Stomach (tissue), 9 donors: Measurements from ENCODE around the gene IPMK. TPM values are rescaled to one million over a fixed set of nuclear protein-coding genes. Genes with fewer than 3 reads are reported as not detected.
"Not testable (repeated sequence)": the region's sequence is repeated elsewhere in the genome, so short reads cannot be mapped to it uniquely, and the experiment has no call there.

Experiments
- DNase-seq, 2 donors: peaks; one replicate each; pipeline versions ENCODE4 v3.0.0 to v3.0.0-alpha.2; 2013 to 2019
- H3K27ac ChIP-seq, 5 donors: fragments of 200-600 bp in 4 of 5; sonication (generic) in 4 of 5; one replicate each; pipeline ENCODE4 v1.5.1; 2013 to 2019; ENCODE audit warnings: mild to moderate bottlenecking in 1 of 5, moderate library complexity in 1 of 5
- H3K27me3 ChIP-seq, 3 donors: fragments of 200-600 bp; sonication (generic); one replicate each; pipeline ENCODE4 v1.5.1; 2017 to 2019; ENCODE audit warnings: mixed run types in 1 of 3
- H3K36me3 ChIP-seq, 4 donors: fragments of 200-600 bp; sonication (generic); 1 replicate in 3 of 4; 2 replicates in 1 of 4; pipeline ENCODE4 v1.5.1; 2016 to 2019
- H3K4me1 ChIP-seq, 4 donors: fragments of 200-600 bp; sonication (generic); one replicate each; pipeline ENCODE4 v1.5.1; 2016 to 2019
- H3K4me3 ChIP-seq, 4 donors: fragments of 200-600 bp; sonication (generic) in 3 of 4; one replicate each; pipeline ENCODE4 v1.5.1; 2016 to 2019; ENCODE audit warnings: mild to moderate bottlenecking in 1 of 4
- H3K9me3 ChIP-seq, 4 donors: fragments of 200-600 bp; sonication (generic); one replicate each; pipeline ENCODE4 v1.5.1; 2016 to 2019
- EP300 ChIP-seq: sonication (generic); formaldehyde crosslinking; IDR thresholded peaks from one replicate; pipeline ENCODE4 v1.6.1; 2017; ENCODE audit warnings: antibody characterized with exemption
- POLR2A ChIP-seq, 4 donors: fragments of 450-650 bp; IDR thresholded peaks; one replicate each; pipeline ENCODE4 v1.6.1; 2016; ENCODE audit warnings: antibody characterized with exemption in 4 of 4, control low read depth in 2 of 4, mild to moderate bottlenecking in 1 of 4, moderate library complexity in 1 of 4
- POLR2AphosphoS5 ChIP-seq, 3 donors: sonication (generic); formaldehyde crosslinking; IDR thresholded peaks; one replicate each; pipeline ENCODE4 v1.6.1; 2016; ENCODE audit warnings: antibody characterized with exemption in 3 of 3
- WGBS, 5 donors: extraction: QIAGEN DNeasy Blood & Tissue Kit in 3 of 5; methylation state at CpG; one replicate each; pipeline versions ENCODE4 v1.1.5 to v1.1.7; 2013 to 2018; 5-methylcytosine and 5-hydroxymethylcytosine counted together
- intact Hi-C: fragments of 100-400 bp; cut with DNase I; formaldehyde crosslinking; loops from one replicate; pipeline ENCODE4 v1.15.1; 2023; ENCODE audit warnings: low total_unique reads
- polyA plus RNA-seq, 3 donors: library from polyadenylated mRNA; stranded (reverse); fragments of 200-250 nt; gene quantifications; one replicate each; pipeline ENCODE4 v1.2.3, GENCODE V29; 2013
- total RNA-seq, 5 donors: library from RNA; depleted of rRNA; stranded (reverse); fragments of >200 nt; gene quantifications; one replicate each; pipeline versions ENCODE4 v1.1.0 to v1.2.3, GENCODE V29; 2014 to 2016
- TF ChIP-seq, protein P1 (sequence below), 7 experiments: fragments of 450-650 bp in 4 of 7; fragments of 200-600 bp in 3 of 7; sonication (generic) in 3 of 7; IDR thresholded peaks; one replicate each; pipeline ENCODE4 v1.5.1; 2016 to 2019; ENCODE audit warnings: antibody characterized with exemption in 7 of 7, control low read depth in 2 of 7, mild to moderate bottlenecking in 1 of 7
- donor health status: healthy with polysubstance abuse.
- donor health status: Bipolar disorder and iron deficiency.
- donor health status: healthy.

The IPMK gene
- total and polyA plus RNA-seq, 8 donors: 1.8 to 15.6 (median 4.1) TPM; not detected in 1

GRCh38 chr10:58264780-58265179 lies 2.9 kb downstream of the IPMK start:
- Histone ChIP-seq H3K4me1 (peaks cover 6 to 30% (median 21%) of the 10 kb centered on the region in 4 donors), H3K9me3 (no peaks in the 10 kb centered on the region), H3K27ac (peak overlapping the region in 1 of 5 donors; percentile 100), H3K27me3 (no peaks in the 10 kb centered on the region), H3K4me3 (no peak overlapping the region), H3K36me3 (no peaks in the 10 kb centered on the region)
- WGBS, 5 donors: 30 to 58% (median 40%) methylated on average over 5 of the region's 5 CpGs
- peak in 1 of 2 donors; percentile 41 for DNase-seq
- TF ChIP-seq EP300 (no peak), POLR2AphosphoS5 (IDR thresholded peaks at IDR 0.05) (no peak), POLR2A (IDR thresholded peaks at IDR 0.05) (no peak)
- TF ChIP-seq, protein P1, sequence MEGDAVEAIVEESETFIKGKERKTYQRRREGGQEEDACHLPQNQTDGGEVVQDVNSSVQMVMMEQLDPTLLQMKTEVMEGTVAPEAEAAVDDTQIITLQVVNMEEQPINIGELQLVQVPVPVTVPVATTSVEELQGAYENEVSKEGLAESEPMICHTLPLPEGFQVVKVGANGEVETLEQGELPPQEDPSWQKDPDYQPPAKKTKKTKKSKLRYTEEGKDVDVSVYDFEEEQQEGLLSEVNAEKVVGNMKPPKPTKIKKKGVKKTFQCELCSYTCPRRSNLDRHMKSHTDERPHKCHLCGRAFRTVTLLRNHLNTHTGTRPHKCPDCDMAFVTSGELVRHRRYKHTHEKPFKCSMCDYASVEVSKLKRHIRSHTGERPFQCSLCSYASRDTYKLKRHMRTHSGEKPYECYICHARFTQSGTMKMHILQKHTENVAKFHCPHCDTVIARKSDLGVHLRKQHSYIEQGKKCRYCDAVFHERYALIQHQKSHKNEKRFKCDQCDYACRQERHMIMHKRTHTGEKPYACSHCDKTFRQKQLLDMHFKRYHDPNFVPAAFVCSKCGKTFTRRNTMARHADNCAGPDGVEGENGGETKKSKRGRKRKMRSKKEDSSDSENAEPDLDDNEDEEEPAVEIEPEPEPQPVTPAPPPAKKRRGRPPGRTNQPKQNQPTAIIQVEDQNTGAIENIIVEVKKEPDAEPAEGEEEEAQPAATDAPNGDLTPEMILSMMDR (IDR thresholded peaks at IDR 0.05): no peak
- intact Hi-C loops: no loop called here

GRCh38 chr10:58262766-58263165 lies 4.9 kb downstream of the IPMK start:
- peaks cover 6 to 28% (median 17%) of the 10 kb centered on the region in 4 donors for H3K4me1 ChIP-seq
- intact Hi-C loops: no loop called here
- no peak for DNase-seq
- no peaks in the 10 kb centered on the region for H3K27me3 ChIP-seq
- H3K4me3 ChIP-seq: no peak overlapping the region
- H3K27ac ChIP-seq: no peak overlapping the region
- TF ChIP-seq, protein P1 (IDR thresholded peaks at IDR 0.05): no peak
- TF ChIP-seq POLR2A (IDR thresholded peaks at IDR 0.05): no peak
- no peak for TF ChIP-seq EP300
- TF ChIP-seq POLR2AphosphoS5 (IDR thresholded peaks at IDR 0.05): no peak
- H3K9me3 ChIP-seq: no peaks in the 10 kb centered on the region
- no peaks in the 10 kb centered on the region for H3K36me3 ChIP-seq

DNA sequence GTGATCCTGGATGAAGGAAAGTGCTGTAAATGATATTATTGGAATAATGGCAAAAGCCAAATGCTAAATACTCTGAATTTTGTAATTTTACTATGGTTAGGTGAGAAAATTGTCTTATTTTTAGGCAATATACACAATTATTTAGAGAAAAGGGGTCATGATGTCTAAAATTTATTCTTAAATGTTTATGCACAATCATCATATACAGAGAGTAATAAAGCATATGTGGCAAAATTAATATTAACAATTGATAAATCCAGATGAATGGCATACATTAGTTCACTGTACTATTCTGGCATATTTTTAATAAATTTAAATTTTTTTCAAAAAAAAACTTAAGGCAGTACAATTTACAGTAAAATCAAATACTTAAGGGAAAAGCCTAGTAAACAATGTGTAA lies 7.4 kb downstream of the IPMK start:
- intact Hi-C loops: no loop called here
- TF ChIP-seq POLR2A (IDR thresholded peaks at IDR 0.05): no peak
- TF ChIP-seq EP300: no peak
- TF ChIP-seq, protein P1 (IDR thresholded peaks at IDR 0.05): no peak
- TF ChIP-seq POLR2AphosphoS5 (IDR thresholded peaks at IDR 0.05): no peak

DNA sequence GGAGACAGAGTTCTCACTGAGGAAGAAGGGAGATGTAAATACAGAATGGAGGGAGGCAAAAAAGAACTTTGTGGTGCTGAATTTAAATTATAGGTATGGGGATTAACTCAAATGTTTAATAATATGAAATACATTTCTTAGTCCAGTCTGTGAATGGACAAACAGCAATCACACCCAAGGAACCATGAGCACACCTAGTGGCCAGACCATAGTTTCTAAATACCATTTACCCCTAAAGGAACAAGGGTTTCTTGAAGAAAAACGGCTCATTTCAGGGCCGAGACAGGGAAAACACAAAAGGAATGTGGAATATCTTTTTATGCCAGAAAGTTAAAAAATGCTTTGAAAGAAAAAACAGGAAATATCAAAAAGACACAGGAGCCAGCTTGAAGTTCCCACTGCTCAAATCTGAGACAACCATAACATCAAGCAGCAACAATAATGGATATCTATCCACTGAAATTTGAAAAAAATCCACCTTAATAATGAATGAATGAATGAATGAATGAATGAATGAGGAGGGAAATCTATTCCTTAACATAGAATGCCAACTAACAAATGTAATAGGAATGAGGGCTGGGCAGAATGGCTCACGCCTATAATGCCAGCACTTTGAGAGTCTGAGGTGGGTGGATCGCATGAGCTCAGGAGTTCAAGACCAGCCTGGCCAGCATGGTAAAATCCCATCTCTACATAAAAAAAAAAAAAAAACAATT lies 8.6 kb downstream of the IPMK start:
- DNase-seq: no peak
- WGBS, 5 donors: 91 to 98% (median 97%) methylated on average over 4 of the region's 4 CpGs
- Histone ChIP-seq H3K27ac (no peak overlapping the region), H3K27me3 (no peaks in the 10 kb centered on the region), H3K36me3 (no peaks in the 10 kb centered on the region), H3K4me1 (peaks cover 0 to 12% (median 2%) of the 10 kb centered on the region in 4 donors), H3K4me3 (no peak overlapping the region), H3K9me3 (no peaks in the 10 kb centered on the region)
- TF ChIP-seq POLR2A (IDR thresholded peaks at IDR 0.05) (no peak), EP300 (no peak), POLR2AphosphoS5 (IDR thresholded peaks at IDR 0.05) (no peak)
- TF ChIP-seq, protein P1 (IDR thresholded peaks at IDR 0.05): no peak
- intact Hi-C loops: no loop called here

More for the DNA sequence above, 7.4 kb downstream of the IPMK start:
- no peak overlapping the region for H3K27ac ChIP-seq
- no peak overlapping the region for H3K4me3 ChIP-seq
- H3K36me3 ChIP-seq: no peaks in the 10 kb centered on the region
- H3K9me3 ChIP-seq: no peaks in the 10 kb centered on the region
- H3K4me1 ChIP-seq: peaks cover 0 to 24% (median 7%) of the 10 kb centered on the region in 4 donors
- no peak for DNase-seq
- H3K27me3 ChIP-seq: no peaks in the 10 kb centered on the region

DNA sequence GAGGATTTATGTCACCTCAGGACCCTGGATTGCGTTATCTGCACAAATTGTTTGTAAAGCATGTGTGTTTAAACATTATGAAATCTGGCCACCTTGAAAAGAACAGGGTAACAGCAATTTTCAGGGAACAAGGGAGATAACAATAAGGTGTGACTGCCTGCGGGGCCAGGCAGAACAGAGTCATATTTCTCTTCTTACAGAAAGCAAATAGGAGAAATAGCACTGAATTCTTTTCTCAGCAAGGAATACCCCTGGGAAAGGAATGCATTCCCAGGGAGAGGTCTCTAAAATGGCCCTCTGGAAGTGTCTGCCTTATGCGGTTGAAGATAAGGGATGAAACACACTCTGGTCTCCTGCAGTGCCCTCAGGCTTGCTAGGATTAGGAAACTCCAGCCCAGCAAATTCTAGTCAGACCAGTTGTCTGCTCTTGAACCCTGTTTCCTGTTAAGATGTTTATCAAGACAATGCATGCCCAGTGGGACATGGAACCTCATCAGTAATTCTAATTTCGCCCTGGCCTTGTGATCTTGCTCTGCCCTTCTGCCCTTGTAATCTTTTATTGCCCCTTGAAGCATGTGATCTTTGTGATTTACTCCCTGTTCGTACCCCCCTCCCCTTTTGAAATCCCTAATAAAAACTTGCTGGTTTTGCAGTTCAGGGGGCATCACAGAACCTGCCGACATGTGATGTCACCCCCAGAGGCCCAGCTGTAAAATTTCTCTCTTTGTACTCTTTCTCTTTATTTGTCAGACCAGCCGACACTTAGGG lies 11.5 kb downstream of the IPMK start:
- 71 to 82% (median 76%) methylated on average over 7 of the region's 7 CpGs for WGBS, 5 donors
- DNase-seq, H3K27me3 ChIP-seq, H3K4me1 ChIP-seq, H3K9me3 ChIP-seq, H3K27ac ChIP-seq, H3K36me3 ChIP-seq, intact Hi-C loops, H3K4me3 ChIP-seq: not testable (repeated sequence)
